Measurements from ENCODE around the gene IFRD1. TPM values are rescaled to one million over a fixed set of nuclear protein-coding genes. Genes with fewer than 3 reads are reported as not detected.

IFRD1 gene
- total RNA-seq, 2 experiments from 2014 or later = 198 to 205 TPM

DNA sequence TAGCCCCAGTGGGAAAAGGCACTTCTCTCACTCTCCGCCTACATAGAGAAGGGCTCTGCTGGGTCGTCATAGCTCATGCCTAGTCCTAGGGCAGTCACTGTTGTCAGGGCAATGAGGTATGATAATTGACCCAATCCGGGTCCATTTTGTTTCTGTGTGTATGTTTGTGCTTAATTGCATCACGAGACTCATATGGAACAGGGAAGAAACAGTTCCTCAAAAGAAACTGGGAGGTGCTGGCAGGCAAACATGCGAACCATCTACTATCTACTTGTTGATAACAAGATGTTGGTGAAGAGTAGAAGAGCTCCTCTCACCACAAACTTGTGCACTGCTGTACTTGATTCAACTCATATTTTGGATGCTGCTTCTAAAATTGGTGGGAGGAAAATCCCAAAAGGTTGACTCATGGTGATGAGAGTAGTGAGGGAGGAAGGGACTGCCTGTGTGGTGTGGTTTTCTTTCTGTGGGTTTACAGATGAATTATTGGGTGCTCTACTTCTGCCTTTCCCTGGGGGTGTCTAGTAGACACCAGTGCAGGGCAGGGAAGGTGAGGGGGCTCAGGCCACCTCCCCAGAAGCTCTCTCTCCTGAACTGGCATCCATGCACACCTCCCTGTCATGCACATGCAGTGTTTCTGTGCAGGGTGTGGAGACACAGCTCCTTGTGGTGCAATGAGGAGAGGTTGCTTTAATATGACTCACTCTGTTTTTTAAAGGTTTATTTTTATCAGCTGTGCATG is 59.9 kb downstream of the IFRD1 start:
- POLR2A ChIA-PET = no interaction called here
- H3K27me3 ChIP-seq (ENCODE audit: control insufficient read depth in 1 of 2, insufficient read depth in 2 of 2, low read length in 2 of 2) = no peaks in the 10 kb centered on the region
- Mint-ChIP-seq H3K27me3 (peaks cover 8% of the 10 kb centered on the region), H3K9me3 (no peaks in the 10 kb centered on the region), H3K4me1 (ENCODE audit: low read depth) (no peaks in the 10 kb centered on the region), H3K36me3 (ENCODE audit: low read depth) (no peaks in the 10 kb centered on the region), H3K4me3 (no peak overlapping the region), H3K27ac (no peak overlapping the region)
- no peak overlapping the region for H3K4me3 ChIP-seq (ENCODE audit: low read length)
- no peaks in the 10 kb centered on the region for H3K9me3 ChIP-seq (ENCODE audit: control insufficient read depth in 1 of 2, insufficient read depth in 1 of 2, low read length in 2 of 2)
- no peak for ATAC-seq (ENCODE audit: poor library complexity)
- no peaks in the 10 kb centered on the region for H3K4me1 ChIP-seq (ENCODE audit: insufficient read depth, low read length)
- DNase-seq = peak in 2 of 14 experiments; percentile 29 to 34
- H3K36me3 ChIP-seq (ENCODE audit: insufficient read depth, low read length) = no peaks in the 10 kb centered on the region
- CTCF ChIA-PET = no interaction called here
- TF ChIP-seq CTCF (IDR thresholded peaks at IDR 0.05) = no peak
- H3K27ac ChIP-seq (ENCODE audit: low read depth in 1 of 2, low read length in 2 of 2) = no peak overlapping the region
- intact Hi-C loops (cut with DNase I, micrococcal nuclease) = no loop called here

DNA sequence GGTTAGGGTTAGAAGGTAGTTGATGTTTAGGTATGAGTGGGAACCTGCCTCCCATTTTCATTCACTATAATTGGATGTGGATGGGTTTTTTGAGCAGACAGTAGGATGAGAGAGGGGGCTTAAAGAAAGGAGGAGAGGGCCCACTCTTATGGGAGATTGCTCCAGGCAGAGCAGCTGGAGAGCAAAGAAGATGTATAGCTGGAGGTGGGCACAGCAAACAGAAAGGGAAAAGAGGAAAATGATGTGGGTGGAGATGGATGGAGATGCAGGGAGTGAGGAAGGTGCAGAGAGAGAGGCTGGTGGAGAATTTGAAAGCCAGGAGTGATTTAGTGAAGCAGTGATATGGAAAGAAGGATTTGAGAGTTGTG is 60.5 kb downstream of the IFRD1 start:
- Histone ChIP-seq H3K27me3 (ENCODE audit: control insufficient read depth in 1 of 2, insufficient read depth in 2 of 2, low read length in 2 of 2) (no peaks in the 10 kb centered on the region), H3K27ac (ENCODE audit: low read depth in 1 of 2, low read length in 2 of 2) (no peak overlapping the region), H3K36me3 (ENCODE audit: insufficient read depth, low read length) (no peaks in the 10 kb centered on the region), H3K4me3 (ENCODE audit: low read length) (no peak overlapping the region), H3K9me3 (ENCODE audit: control insufficient read depth in 1 of 2, insufficient read depth in 1 of 2, low read length in 2 of 2) (no peaks in the 10 kb centered on the region), H3K4me1 (ENCODE audit: insufficient read depth, low read length) (no peaks in the 10 kb centered on the region)
- DNase-seq (no peak), ATAC-seq (ENCODE audit: poor library complexity) (no peak)
- ChIA-PET POLR2A (no interaction called here), CTCF (no interaction called here)
- no peaks in the 10 kb centered on the region for H3K4me1 Mint-ChIP-seq (ENCODE audit: low read depth)
- H3K36me3 Mint-ChIP-seq (ENCODE audit: low read depth) = no peaks in the 10 kb centered on the region
- intact Hi-C loops (cut with DNase I, micrococcal nuclease) = no loop called here
- no peaks in the 10 kb centered on the region for H3K9me3 Mint-ChIP-seq
- no peak overlapping the region for H3K27ac Mint-ChIP-seq
- H3K27me3 Mint-ChIP-seq = peaks cover 11% of the 10 kb centered on the region
- no peak overlapping the region for H3K4me3 Mint-ChIP-seq
- no peak for TF ChIP-seq CTCF (IDR thresholded peaks at IDR 0.05)

- POLR2A ChIA-PET = no interaction called here
- ATAC-seq (ENCODE audit: poor library complexity) = no peak
- Mint-ChIP-seq H3K4me3 (no peak overlapping the region), H3K36me3 (ENCODE audit: low read depth) (no peaks in the 10 kb centered on the region), H3K9me3 (no peaks in the 10 kb centered on the region), H3K27me3 (peaks cover 9% of the 10 kb centered on the region), H3K4me1 (ENCODE audit: low read depth) (no peaks in the 10 kb centered on the region), H3K27ac (no peak overlapping the region)
- Histone ChIP-seq H3K4me1 (ENCODE audit: insufficient read depth, low read length) (no peaks in the 10 kb centered on the region), H3K27me3 (ENCODE audit: control insufficient read depth in 1 of 2, insufficient read depth in 2 of 2, low read length in 2 of 2) (no peaks in the 10 kb centered on the region), H3K36me3 (ENCODE audit: insufficient read depth, low read length) (no peaks in the 10 kb centered on the region), H3K9me3 (ENCODE audit: control insufficient read depth in 1 of 2, insufficient read depth in 1 of 2, low read length in 2 of 2) (no peaks in the 10 kb centered on the region), H3K27ac (ENCODE audit: low read depth in 1 of 2, low read length in 2 of 2) (no peak overlapping the region), H3K4me3 (ENCODE audit: low read length) (no peak overlapping the region)
- no peak for DNase-seq
- no peak for TF ChIP-seq CTCF (IDR thresholded peaks at IDR 0.05)
- intact Hi-C loops (cut with DNase I, micrococcal nuclease) = no loop called here
- CTCF ChIA-PET = no interaction called here
Observed at GRCh38 chr7:112511451-112512202, 61.4 kb downstream of the IFRD1 start.
